Raji (cell line): ENCODE measurements around the gene TBC1D22A.

Experiments used
- POLR2A ChIP-seq: IDR thresholded peaks from 2 replicates; pipeline ENCODE4 v1.6.1; 2011; ENCODE audit warnings: low read depth, low read length, control low read depth; ENCODE audit not compliant: insufficient read depth

Gene TBC1D22A

GRCh38 chr22:47054231-47055072 is 292.0 kb downstream of the TBC1D22A start:
- no peak for TF ChIP-seq POLR2A

- no peak for TF ChIP-seq POLR2A
These were observed 292.6 kb downstream of the TBC1D22A start for GRCh38 chr22:47055073-47055355.

- TF ChIP-seq POLR2A: no peak
These were observed 293.0 kb downstream of the TBC1D22A start for GRCh38 chr22:47055461-47055860.

GRCh38 chr22:47055921-47056320 is 293.5 kb downstream of the TBC1D22A start:
- TF ChIP-seq POLR2A: no peak

GRCh38 chr22:47056361-47056760 is 293.9 kb downstream of the TBC1D22A start:
- no peak for TF ChIP-seq POLR2A

- TF ChIP-seq POLR2A: no peak
These were observed 294.5 kb downstream of the TBC1D22A start for GRCh38 chr22:47056776-47057470.

GRCh38 chr22:47057916-47058585 is 295.6 kb downstream of the TBC1D22A start:
- TF ChIP-seq POLR2A: no peak

- no peak for TF ChIP-seq POLR2A
These were observed 296.6 kb downstream of the TBC1D22A start for GRCh38 chr22:47059076-47059475.

GRCh38 chr22:47059701-47060161 is 297.3 kb downstream of the TBC1D22A start:
- no peak for TF ChIP-seq POLR2A

- no peak for TF ChIP-seq POLR2A
These were observed 298.3 kb downstream of the TBC1D22A start for GRCh38 chr22:47060718-47061117.

GRCh38 chr22:47061226-47061625 is 298.8 kb downstream of the TBC1D22A start:
- TF ChIP-seq POLR2A: no peak

- no peak for TF ChIP-seq POLR2A
These were observed 299.7 kb downstream of the TBC1D22A start for GRCh38 chr22:47062126-47062525.

- TF ChIP-seq POLR2A: no peak
These were observed 300.6 kb downstream of the TBC1D22A start for GRCh38 chr22:47063071-47063509.

- TF ChIP-seq POLR2A: no peak
These were observed 301.2 kb downstream of the TBC1D22A start for GRCh38 chr22:47063606-47064005.

- no peak for TF ChIP-seq POLR2A
These were observed 301.6 kb downstream of the TBC1D22A start for GRCh38 chr22:47064016-47064415.

GRCh38 chr22:47064416-47064815 is 302.0 kb downstream of the TBC1D22A start:
- TF ChIP-seq POLR2A: no peak
